ENCODE measurements around the gene XRRA1. TPM values are rescaled to one million over a fixed set of nuclear protein-coding genes. Genes with fewer than 3 reads are reported as not detected.
"Not testable (repeated sequence)": the region's sequence is repeated elsewhere in the genome, so short reads cannot be mapped to it uniquely, and the experiment has no call there.

The XRRA1 gene
- polyA plus RNA-seq, 10 donors = 5.5 to 13.7 (median 9.5) TPM

DNA sequence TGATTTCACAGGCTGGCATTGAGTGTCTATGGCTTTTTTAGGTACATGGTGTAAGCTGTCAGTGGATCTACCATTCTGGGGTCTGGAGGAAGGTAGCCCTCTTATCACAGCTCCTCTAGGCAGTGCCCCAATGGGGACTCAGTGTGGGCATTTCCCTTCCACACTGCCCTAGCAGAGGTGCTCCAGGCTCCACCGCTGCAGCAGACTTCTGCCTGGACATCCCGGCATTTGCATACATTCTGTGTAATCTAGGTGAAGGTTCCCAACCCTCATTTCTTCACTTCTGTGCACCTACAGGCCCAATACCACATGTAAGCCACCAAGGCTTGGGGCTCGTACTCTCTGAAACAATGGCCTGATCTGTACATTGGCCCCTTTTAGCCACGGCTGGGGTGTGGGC, 122.0 kb downstream of the XRRA1 start:
- no peak for DNase-seq

DNA sequence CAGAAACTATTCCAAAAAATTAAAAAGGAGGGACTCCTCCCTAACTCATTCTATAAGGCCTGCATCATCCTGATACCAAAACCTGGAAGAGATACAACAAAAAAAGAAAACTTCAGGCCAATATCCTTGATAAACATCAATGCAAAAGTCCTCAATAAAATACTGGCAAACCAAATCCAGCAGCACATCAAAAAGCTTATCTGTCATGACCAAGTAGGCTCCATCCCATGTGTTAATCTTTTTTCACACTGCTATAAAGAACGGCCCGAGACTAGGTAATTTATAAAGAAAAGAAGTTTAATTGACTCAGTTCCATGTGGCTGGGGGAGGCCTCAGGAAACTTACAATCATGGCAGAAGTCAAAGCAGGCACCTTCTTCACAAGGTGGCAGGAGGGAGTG, 123.3 kb downstream of the XRRA1 start:
- DNase-seq = not testable (repeated sequence)

DNA sequence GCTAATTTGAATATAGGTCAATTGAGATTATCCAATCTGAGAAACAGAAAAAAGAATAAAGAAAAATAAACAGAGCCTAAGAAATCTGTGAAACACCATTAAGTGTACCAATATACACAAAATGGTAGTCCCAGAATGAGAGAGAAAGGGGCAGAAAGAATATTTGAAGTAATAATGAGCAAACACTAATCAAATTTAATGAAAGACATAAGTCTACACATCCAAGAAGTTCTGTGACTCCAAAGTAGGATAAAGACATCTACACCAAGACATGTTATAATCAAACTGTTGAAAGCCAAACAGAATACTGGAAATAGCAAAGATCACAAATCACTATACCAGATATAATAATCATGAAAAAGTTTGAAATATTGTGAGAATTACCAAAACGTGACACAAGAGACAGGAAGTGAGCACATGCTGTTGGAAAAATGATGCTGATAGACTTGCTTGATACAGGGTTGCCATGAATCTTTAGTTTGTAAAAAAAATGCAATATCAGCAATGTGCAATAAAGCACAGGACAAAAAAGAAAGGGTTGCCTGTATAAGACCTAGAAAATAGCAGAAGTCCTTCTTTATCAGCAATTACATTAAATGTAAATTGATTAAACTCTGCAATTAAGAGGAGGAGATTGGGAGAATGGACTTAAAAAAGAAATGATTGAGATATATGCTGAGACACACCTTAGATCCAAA, 124.5 kb downstream of the XRRA1 start:
- DNase-seq = no peak

DNA sequence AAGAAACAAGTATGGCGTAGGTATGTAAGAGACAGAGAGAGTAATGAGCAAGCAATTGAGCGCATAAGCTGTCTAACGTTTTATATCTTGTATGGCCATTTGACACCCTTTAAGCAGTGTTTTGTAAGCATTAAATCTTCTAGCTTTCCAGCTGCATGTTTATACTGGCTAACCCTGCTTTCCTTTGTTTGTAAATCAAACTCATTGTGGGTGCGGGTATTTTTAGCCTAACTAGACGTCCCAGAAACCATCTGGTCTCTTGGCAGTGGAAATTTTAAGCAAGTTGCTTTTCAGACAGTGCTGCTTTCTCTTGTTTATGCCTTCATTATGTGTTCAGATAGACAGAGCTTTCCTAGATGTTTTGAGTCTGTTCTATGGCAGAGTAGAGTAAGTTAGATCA, 126.7 kb downstream of the XRRA1 start:
- peak in 2 of 3 donors; percentile 13 to 33 for DNase-seq

DNA sequence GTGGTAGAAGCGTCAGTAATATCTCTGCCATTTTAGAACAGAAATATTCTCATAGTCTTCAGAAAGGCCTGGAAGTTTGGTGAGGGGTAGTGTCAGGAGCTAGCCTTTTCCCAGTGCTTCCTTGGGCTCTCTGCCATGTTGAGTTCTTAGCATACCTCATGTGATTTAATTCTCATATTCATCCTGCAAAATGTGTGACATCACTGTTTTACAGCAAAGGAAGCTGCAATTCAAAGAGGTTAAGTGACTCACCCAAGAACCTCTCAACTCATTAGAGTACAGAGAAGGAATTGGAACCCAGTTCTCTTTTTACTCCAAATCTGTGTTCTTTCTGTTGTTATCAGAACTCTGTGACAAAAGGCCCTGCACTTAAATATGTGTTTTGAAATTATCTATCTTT, 128.1 kb downstream of the XRRA1 start:
- DNase-seq = peak in 1 of 3 donors; percentile 75

DNA sequence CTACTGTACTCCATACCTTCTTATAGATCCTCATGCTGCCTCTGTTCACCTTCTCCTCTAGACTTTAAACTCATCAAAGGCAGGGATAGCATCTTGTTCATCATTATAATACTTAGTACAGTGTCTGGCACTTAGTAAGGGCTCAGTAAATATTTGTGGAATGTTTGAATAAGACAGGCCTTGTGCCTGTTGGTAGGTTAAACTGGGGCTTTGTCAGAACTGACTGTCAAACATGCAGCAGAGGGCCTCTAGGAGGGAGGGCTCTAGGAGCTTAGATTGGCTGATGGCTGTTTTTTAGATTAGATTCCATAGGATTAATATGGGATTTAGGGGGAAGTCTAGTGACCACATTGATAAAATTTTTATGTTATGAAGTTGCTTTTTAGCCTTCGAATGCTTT, 129.5 kb downstream of the XRRA1 start:
- no peak for DNase-seq

DNA sequence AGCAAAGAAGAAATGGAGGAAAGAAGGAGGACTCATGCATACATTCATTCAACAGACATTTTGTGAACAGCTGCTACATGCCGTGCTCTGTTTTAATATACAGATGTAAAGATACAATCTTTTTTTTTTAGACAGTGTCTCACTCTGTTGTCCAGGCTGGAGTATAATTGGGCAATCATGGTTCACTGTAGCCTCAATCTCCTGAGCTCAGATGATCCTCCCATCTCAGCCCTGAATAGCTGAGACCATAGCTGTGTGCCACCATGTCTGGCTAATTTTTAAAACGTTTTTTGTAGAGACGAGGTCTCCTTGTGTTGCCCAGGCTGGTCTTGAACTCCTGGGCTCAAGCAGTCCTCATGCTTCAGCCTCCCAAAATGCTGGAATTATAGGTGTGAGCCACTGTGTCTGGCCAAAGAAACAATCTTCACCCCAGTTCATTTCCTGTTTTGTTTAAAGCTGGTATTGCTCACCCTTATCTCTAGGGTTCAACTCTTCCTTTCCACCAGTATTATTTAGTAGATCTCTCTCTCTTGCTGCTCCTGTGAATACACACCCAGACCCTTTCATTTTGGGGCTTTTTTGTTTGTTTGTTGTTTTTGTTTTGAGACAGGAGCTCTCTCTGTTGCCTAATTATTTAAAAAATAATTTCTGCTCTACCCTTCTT, 130.5 kb downstream of the XRRA1 start:
- DNase-seq = no peak

DNA sequence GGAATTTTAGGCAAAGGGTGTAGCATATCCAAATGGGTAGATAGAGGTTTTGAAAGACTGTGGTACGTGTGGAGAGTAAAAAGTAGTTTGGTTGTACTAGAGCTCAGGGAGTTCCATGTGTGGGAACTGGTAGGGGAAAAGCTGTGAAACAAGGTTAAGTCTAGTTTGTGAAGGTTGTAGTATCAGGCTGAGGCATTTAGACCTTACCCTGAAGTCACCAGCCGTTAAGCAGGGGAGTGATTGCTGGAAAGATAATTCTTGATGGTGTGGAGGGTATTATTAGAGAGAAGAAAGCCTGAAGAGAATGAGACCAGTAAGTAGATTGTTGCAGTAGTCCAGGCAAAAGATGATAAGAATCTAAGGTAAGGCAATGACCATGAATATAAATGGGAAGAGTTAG, 132.2 kb downstream of the XRRA1 start:
- DNase-seq = no peak

DNA sequence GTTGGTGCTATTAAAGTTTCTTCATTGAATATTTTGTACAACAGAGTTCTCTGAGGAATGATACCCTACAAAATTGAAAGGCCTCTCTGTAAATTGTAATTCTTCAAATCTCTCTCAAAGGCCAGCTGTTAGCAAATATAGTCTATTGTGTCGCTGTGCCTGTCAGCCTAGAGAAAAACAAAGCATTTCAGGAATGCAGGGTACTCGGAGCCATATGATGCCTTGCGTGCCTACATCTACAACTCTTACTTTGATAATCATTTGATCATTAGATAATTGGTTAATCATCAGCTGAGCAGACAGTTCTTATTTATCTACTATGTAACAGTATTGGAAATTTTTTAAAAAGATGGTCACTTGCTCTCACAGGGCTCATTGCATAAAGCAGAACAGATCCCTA, 132.9 kb downstream of the XRRA1 start:
- no peak for DNase-seq

DNA sequence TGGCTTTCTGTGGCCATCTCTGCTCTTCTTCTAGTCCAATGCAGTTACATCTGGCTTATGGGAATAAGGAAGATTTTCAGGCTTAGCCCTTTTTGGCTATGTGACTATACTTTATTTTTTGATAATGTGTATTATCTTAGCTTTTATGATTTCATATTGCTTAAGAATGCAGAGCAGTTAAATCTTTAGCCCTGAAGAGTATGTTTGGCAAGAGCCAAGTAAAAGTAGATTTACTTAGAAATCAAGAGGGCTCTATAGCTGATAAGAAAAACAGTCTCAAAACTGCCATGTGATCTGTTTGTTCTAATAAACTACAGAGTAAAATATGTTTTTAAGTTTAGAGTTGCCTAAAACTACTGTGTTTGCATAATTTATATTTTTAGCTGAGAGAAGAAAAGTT, 139.1 kb downstream of the XRRA1 start:
- DNase-seq = no peak

DNA sequence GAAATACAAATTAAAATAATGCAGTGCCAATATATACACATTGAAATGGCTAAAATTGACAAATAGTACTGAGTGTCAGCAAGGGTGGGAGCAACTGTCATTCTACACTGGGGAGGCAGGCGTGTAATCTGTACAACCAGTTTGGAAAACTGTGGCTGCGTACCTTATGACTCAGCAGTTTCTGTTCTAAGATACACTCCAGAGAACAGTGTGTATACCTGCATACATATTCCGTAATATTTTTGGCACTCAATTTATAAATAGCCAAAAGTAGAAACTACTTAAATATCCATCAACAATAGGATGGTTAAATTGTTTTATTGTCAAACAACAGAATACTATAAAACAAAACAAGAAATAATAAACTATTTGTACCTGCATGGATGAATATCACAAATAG, 142.6 kb downstream of the XRRA1 start:
- no peak for DNase-seq

DNA sequence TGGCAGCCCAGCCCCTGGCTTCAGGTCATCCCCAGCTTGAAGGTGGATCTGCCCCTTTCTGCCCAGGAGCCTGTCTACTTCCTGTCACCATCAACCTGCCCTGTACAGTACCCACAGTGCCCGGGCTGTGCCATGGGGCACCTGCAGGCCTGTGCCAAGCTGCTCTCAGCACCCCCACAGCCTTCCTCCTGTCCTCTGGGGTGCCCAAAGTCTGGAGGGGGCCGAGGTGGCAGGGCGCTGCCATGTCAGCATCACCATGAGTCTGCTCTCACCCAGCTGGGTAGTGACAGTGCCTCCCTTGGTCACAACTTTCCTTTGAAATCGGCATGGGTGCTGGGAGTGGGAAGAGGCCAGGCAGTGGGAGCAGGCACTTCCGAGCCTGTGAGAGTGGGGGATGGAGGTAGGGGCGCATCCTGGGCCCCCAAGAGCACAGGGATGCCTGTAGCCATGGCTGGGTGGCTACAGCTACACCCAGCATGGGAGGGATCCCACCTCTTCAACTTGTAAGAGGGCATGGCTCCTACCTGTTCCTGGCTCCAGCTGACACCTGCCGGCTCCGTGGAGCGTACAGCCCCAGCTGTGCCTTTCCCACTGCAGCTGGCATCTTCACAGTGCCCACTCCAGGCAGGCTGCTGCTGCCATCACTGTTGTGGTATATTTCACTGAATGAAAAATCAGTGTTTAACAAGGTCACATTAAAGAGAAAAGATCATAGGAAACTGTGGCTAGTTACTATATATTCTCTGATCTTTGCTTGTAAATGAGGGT, 157.4 kb downstream of the XRRA1 start:
- DNase-seq = no peak

Other genes with a start within 250 kb of the XRRA1 start
- gene CHRDL2, start 217.7 kb downstream of the XRRA1 start, polyA plus RNA-seq (ENCODE audit: insufficient read length in 10 of 10) = 1 to 10 TPM in 9 of 10 donors, under 1 TPM in 1; 0.41 to 7.4 (median 2.7) TPM
- 10 to 100 TPM in 9 of 10 donors, 1 to 10 TPM in 1; 8.9 to 14.0 (median 12.2) TPM for gene RNF169, start 200.2 kb downstream of the XRRA1 start, polyA plus RNA-seq (ENCODE audit: insufficient read length in 10 of 10)
- 100 to 1,000 TPM in 6 of 10 donors, 10 to 100 TPM in 4; 78.6 to 133 (median 105) TPM for gene SPCS2, start 175 bp upstream of the XRRA1 start, polyA plus RNA-seq (ENCODE audit: insufficient read length in 10 of 10)
- 10 to 100 TPM in 9 of 10 donors, 1 to 10 TPM in 1; 5.1 to 22.8 (median 16.5) TPM for gene NEU3, start 39.8 kb upstream of the XRRA1 start, polyA plus RNA-seq (ENCODE audit: insufficient read length in 10 of 10)
- under 1 TPM in 9 of 10 donors, not detected in 1; 0.01 to 0.10 (median 0.07) TPM for gene OR2AT4, start 147.8 kb upstream of the XRRA1 start, polyA plus RNA-seq (ENCODE audit: insufficient read length in 10 of 10)
- 10 to 100 TPM in 7 of 10 donors, 1 to 10 TPM in 3; 9.1 to 19.4 (median 11.7) TPM for gene SLCO2B1, start 202.0 kb upstream of the XRRA1 start, polyA plus RNA-seq (ENCODE audit: insufficient read length in 10 of 10)